Panc1 (cell line): ENCODE results near the gene B9D1.

ENCODE experiments used
- CTCF ChIP-seq: fragments of 450-650 bp; IDR thresholded peaks from 2 replicates; pipeline ENCODE4 v1.5.1; 2017; ENCODE audit warnings: mild to moderate bottlenecking
- POLR2AphosphoS5 ChIP-seq: IDR thresholded peaks from 2 replicates; pipeline ENCODE4 v1.6.1; 2012; ENCODE audit warnings: mild to moderate bottlenecking, low read depth, low read length, moderate library complexity
- REST ChIP-seq, 2 experiments: IDR thresholded peaks; 2 replicates each; pipeline ENCODE4 v1.6.1; 2011 to 2012; ENCODE audit warnings: low read depth in 2 of 2, control low read depth in 1 of 2, low read length in 1 of 2, mild to moderate bottlenecking in 1 of 2, moderate library complexity in 1 of 2; ENCODE audit not compliant: insufficient read depth in 1 of 2
- TCF7L2 ChIP-seq: IDR thresholded peaks from 2 replicates; pipeline ENCODE4 v1.6.1; 2011; ENCODE audit warnings: mild to moderate bottlenecking, low read depth, low read length, inconsistent platforms

GRCh38 chr17:19410875-19411620 lies 48.5 kb upstream of the B9D1 start, which contains the start of gene RNF112:
- TF ChIP-seq CTCF (no peak), REST (IDR thresholded peaks at IDR 0.05; ENCODE audit: insufficient read depth in 1 of 2, low read depth in 2 of 2, low read length in 1 of 2) (no peak), POLR2AphosphoS5 (no peak), TCF7L2 (no peak)
